ENCODE data around the gene REG1B.

The REG1B gene

GRCh38 chr2:79087785-79088364 is at the start of gene REG1B:
Gene REG1B, minus strand, starts transcription at chr2:79087993. Its CDS starts 381 bp downstream, at chr2:79087612.
- no peak for DNase-seq

GRCh38 chr2:79131687-79132086 is 43.9 kb upstream of the REG1B start:
- no peak for DNase-seq

GRCh38 chr2:79129804-79130203 is 42.0 kb upstream of the REG1B start:
- DNase-seq: no peak

- no peak for DNase-seq
Measured at GRCh38 chr2:79129260-79129659, 41.5 kb upstream of the REG1B start.

- DNase-seq: no peak
Measured at GRCh38 chr2:79128406-79128805, 40.6 kb upstream of the REG1B start.

GRCh38 chr2:79125721-79125985 is 37.9 kb upstream of the REG1B start:
- no peak for DNase-seq

- DNase-seq: no peak
Measured at GRCh38 chr2:79124907-79125720, 37.3 kb upstream of the REG1B start.

- no peak for DNase-seq
Measured at GRCh38 chr2:79122676-79123075, 34.9 kb upstream of the REG1B start.

- DNase-seq: no peak
Measured at GRCh38 chr2:79120194-79120713, 32.5 kb upstream of the REG1B start, which contains the start of gene REG1A. Gene REG1A, plus strand, starts transcription at chr2:79120488. Its CDS starts 374 bp downstream, at chr2:79120862.

- no peak for DNase-seq
Measured at GRCh38 chr2:79116997-79117928, 29.5 kb upstream of the REG1B start.

GRCh38 chr2:79114797-79115494 is 27.2 kb upstream of the REG1B start:
- DNase-seq: no peak

- no peak for DNase-seq
Measured at GRCh38 chr2:79112269-79112668, 24.5 kb upstream of the REG1B start.

- DNase-seq: no peak
Measured at GRCh38 chr2:79105259-79105658, 17.5 kb upstream of the REG1B start.

GRCh38 chr2:79103214-79103613 is 15.4 kb upstream of the REG1B start:
- DNase-seq: no peak

GRCh38 chr2:79101024-79101423 is 13.2 kb upstream of the REG1B start:
- DNase-seq: no peak

GRCh38 chr2:79100285-79100684 is 12.5 kb upstream of the REG1B start:
- DNase-seq: no peak

- no peak for DNase-seq
Measured at GRCh38 chr2:79099140-79099686, 11.4 kb upstream of the REG1B start.

- DNase-seq: no peak
Measured at GRCh38 chr2:79097843-79098242, 10.1 kb upstream of the REG1B start.

- no peak for DNase-seq
Measured at GRCh38 chr2:79090693-79091092, 2.9 kb upstream of the REG1B start.

GRCh38 chr2:79086255-79086654 is 1.5 kb downstream of the REG1B start:
- DNase-seq: no peak

GRCh38 chr2:79085382-79085781 is 2.4 kb downstream of the REG1B start:
- DNase-seq: no peak

GRCh38 chr2:79084495-79085135 is 3.2 kb downstream of the REG1B start:
- no peak for DNase-seq
